Lower leg skin (tissue), 3 donors: ENCODE results near the gene GRIK5.

Experiments
- POLR2A ChIP-seq, 2 donors: fragments of 450-650 bp; IDR thresholded peaks; one replicate each; pipeline ENCODE4 v1.6.1; 2016 to 2017; ENCODE audit warnings: antibody characterized with exemption in 2 of 2, mild to moderate bottlenecking in 1 of 2, moderate library complexity in 1 of 2
- TF ChIP-seq, protein P1 (sequence below), 3 donors: fragments of 450-650 bp; IDR thresholded peaks; one replicate each; pipeline ENCODE4 v1.5.1; 2016; ENCODE audit warnings: antibody characterized with exemption in 3 of 3, mild to moderate bottlenecking in 3 of 3, moderate library complexity in 2 of 3

DNA sequence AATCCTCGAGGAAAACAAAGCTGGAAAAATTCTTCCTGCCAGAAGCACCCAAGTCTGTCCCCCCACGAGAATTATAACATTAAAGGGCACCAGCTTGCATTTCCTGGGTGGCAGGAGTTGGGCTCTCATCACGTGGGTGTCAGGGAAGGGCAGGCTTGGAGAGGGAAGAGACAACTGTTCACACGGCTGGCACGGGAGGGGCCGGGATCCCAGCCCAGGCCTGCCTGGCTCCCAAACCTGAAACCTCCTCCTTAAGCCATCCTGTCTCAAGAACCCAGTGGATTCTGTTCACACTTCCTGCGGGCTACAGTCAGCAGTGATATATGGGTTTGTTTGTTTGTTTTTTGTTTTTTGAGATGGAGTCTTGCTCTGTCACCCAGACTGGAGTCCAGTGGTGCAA, 12.2 kb downstream of the GRIK5 start:
- TF ChIP-seq, protein P1, sequence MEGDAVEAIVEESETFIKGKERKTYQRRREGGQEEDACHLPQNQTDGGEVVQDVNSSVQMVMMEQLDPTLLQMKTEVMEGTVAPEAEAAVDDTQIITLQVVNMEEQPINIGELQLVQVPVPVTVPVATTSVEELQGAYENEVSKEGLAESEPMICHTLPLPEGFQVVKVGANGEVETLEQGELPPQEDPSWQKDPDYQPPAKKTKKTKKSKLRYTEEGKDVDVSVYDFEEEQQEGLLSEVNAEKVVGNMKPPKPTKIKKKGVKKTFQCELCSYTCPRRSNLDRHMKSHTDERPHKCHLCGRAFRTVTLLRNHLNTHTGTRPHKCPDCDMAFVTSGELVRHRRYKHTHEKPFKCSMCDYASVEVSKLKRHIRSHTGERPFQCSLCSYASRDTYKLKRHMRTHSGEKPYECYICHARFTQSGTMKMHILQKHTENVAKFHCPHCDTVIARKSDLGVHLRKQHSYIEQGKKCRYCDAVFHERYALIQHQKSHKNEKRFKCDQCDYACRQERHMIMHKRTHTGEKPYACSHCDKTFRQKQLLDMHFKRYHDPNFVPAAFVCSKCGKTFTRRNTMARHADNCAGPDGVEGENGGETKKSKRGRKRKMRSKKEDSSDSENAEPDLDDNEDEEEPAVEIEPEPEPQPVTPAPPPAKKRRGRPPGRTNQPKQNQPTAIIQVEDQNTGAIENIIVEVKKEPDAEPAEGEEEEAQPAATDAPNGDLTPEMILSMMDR (IDR thresholded peaks at IDR 0.05): no peak
- TF ChIP-seq POLR2A (IDR thresholded peaks at IDR 0.05): no peak
